ENCODE data around the gene CHCHD3. TPM values are rescaled to one million over a fixed set of nuclear protein-coding genes. Genes with fewer than 3 reads are reported as not detected.

Gene CHCHD3
- total and polyA plus RNA-seq, 2 of the 4 experiments (the other 2 are of a cell fraction) = 56.9 to 141 TPM

- intact Hi-C loops (cut with micrococcal nuclease) (loop anchor here (10.0 kb wide), 1 partner anchor 63 kb away; no protein-coding TSS in a partner anchor), dilution Hi-C loops (cut with HindIII; ENCODE audit: low sequenced_read_pairs, unreplicated experiment) (no loop called here), in situ Hi-C loops (cut with MboI; ENCODE audit: low sequenced_read_pairs) (no loop called here)
- ATAC-seq (ENCODE audit: low read depth) (no peak), DNase-seq (no peak)
- Histone ChIP-seq H2BK5ac (ENCODE audit: low read depth, low read length, poor library complexity, severe bottlenecking) (no peak overlapping the region), H2BK20ac (ENCODE audit: low read depth, low read length) (no peak overlapping the region), H3K14ac (replicated peaks; ENCODE audit: low read depth, low read length) (no peak overlapping the region), H3K9me1 (ENCODE audit: insufficient read depth, low read length) (peaks cover 7% of the 10 kb centered on the region; the same call in 1 of the 2 replicates), H2AK5ac (ENCODE audit: low read depth, low read length) (no peak overlapping the region), H3K4me1 (ENCODE audit: control insufficient read depth, insufficient read depth, low read length) (peaks cover 2% of the 10 kb centered on the region; the same call in 1 of the 2 replicates), H3K27me3 (ENCODE audit: control insufficient read depth, insufficient read depth, low read length) (no peaks in the 10 kb centered on the region), H3K36me3 (ENCODE audit: control insufficient read depth, insufficient read depth, low read length) (peaks cover 1% of the 10 kb centered on the region; the same call in 1 of the 2 replicates), H3K79me1 (ENCODE audit: low read depth in 1 of 2, low read length in 2 of 2) (peaks cover 21 to 50% of the 10 kb centered on the region in 2 experiments), H2AFZ (replicated peaks; ENCODE audit: low read length, poor library complexity) (no peak overlapping the region), H3K56ac (ENCODE audit: extremely low read depth, insufficient read depth, low read length) (no peak overlapping the region), H3K4me3 (ENCODE audit: insufficient read depth, low read depth, low read length) (no peak overlapping the region), H3K27ac (ENCODE audit: insufficient read depth, low read length) (no peak overlapping the region), H3K9ac (ENCODE audit: low read depth, low read length) (no peak overlapping the region), H2BK120ac (ENCODE audit: low read depth, low read length) (no peak overlapping the region), H3K18ac (ENCODE audit: low read depth, low read length) (no peak overlapping the region), H4K8ac (ENCODE audit: low read depth in 2 of 2, low read length in 2 of 2) (no peak overlapping the region), H3K4me2 (ENCODE audit: low read depth, low read length) (no peak overlapping the region), H4K5ac (ENCODE audit: low read depth, low read length) (no peak overlapping the region), H2AK9ac (replicated peaks; ENCODE audit: low read depth, low read length, poor library complexity) (no peak overlapping the region), H3K9me3 (ENCODE audit: control insufficient read depth, insufficient read depth, low read length) (no peaks in the 10 kb centered on the region), H4K91ac (ENCODE audit: insufficient read depth, low read depth, low read length) (no peak overlapping the region), H4K20me1 (ENCODE audit: insufficient read depth, low read length) (peaks cover 19% of the 10 kb centered on the region; the same call in 1 of the 2 replicates), H2BK15ac (ENCODE audit: low read depth, low read length) (no peak overlapping the region), H3K23ac (ENCODE audit: low read depth, low read length) (no peak overlapping the region), H3K4ac (ENCODE audit: low read depth, low read length) (no peak overlapping the region)
- CTCF ChIA-PET = no interaction called here
- POLR2A ChIA-PET (ENCODE audit: unreplicated experiment) = interaction anchor here (0.6 kb wide), 1 partner anchor 436 kb away, joined by 3 read pairs; no protein-coding TSS in a partner anchor
- TF ChIP-seq POLR2A (IDR thresholded peaks at IDR 0.05; ENCODE audit: low read depth, low read length) (no peak), MAFK (IDR thresholded peaks at IDR 0.05; ENCODE audit: low read depth, low read length) (no peak), RFX5 (IDR thresholded peaks at IDR 0.05; ENCODE audit: low read depth, low read length) (no peak), RCOR1 (IDR thresholded peaks at IDR 0.05; ENCODE audit: insufficient replicate concordance, low read length) (no peak), MXI1 (IDR thresholded peaks at IDR 0.05; ENCODE audit: borderline replicate concordance, low read depth, low read length) (no peak), FOS (IDR thresholded peaks at IDR 0.05; ENCODE audit: low read depth, low read length) (no peak), NFE2L2 (IDR thresholded peaks at IDR 0.05; ENCODE audit: low read depth, low read length) (no peak), RAD21 (IDR thresholded peaks at IDR 0.05; ENCODE audit: low read length) (no peak), BHLHE40 (IDR thresholded peaks at IDR 0.05; ENCODE audit: low read depth, low read length) (no peak), MAZ (IDR thresholded peaks at IDR 0.05; ENCODE audit: borderline replicate concordance, low read depth, low read length) (no peak), SMC3 (IDR thresholded peaks at IDR 0.05; ENCODE audit: low read depth, low read length) (no peak)
- TF ChIP-seq, protein P1, sequence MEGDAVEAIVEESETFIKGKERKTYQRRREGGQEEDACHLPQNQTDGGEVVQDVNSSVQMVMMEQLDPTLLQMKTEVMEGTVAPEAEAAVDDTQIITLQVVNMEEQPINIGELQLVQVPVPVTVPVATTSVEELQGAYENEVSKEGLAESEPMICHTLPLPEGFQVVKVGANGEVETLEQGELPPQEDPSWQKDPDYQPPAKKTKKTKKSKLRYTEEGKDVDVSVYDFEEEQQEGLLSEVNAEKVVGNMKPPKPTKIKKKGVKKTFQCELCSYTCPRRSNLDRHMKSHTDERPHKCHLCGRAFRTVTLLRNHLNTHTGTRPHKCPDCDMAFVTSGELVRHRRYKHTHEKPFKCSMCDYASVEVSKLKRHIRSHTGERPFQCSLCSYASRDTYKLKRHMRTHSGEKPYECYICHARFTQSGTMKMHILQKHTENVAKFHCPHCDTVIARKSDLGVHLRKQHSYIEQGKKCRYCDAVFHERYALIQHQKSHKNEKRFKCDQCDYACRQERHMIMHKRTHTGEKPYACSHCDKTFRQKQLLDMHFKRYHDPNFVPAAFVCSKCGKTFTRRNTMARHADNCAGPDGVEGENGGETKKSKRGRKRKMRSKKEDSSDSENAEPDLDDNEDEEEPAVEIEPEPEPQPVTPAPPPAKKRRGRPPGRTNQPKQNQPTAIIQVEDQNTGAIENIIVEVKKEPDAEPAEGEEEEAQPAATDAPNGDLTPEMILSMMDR (conservative IDR thresholded peaks at IDR 0.05; ENCODE audit: low read depth, low read length) = no peak
- TF ChIP-seq, protein P2, sequence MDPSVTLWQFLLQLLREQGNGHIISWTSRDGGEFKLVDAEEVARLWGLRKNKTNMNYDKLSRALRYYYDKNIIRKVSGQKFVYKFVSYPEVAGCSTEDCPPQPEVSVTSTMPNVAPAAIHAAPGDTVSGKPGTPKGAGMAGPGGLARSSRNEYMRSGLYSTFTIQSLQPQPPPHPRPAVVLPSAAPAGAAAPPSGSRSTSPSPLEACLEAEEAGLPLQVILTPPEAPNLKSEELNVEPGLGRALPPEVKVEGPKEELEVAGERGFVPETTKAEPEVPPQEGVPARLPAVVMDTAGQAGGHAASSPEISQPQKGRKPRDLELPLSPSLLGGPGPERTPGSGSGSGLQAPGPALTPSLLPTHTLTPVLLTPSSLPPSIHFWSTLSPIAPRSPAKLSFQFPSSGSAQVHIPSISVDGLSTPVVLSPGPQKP (IDR thresholded peaks at IDR 0.05; ENCODE audit: borderline replicate concordance, low read depth, low read length) = no peak
- TF ChIP-seq, protein P3, sequence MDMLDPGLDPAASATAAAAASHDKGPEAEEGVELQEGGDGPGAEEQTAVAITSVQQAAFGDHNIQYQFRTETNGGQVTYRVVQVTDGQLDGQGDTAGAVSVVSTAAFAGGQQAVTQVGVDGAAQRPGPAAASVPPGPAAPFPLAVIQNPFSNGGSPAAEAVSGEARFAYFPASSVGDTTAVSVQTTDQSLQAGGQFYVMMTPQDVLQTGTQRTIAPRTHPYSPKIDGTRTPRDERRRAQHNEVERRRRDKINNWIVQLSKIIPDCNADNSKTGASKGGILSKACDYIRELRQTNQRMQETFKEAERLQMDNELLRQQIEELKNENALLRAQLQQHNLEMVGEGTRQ (IDR thresholded peaks at IDR 0.05; ENCODE audit: low read depth, low read length) = no peak
- WGBS, 2 experiments (ENCODE audit: extremely low coverage in 2 of 2, insufficient read length in 1 of 2) = no CpG with 5 or more reads among the region's 4 CpGs
- BruUV-seq (replicated peaks) = no TSS peak
Measured at GRCh38 chr7:133077394-133077793, 4.5 kb downstream of the CHCHD3 start.
